Central memory CD4-positive, alpha-beta T cell (primary cell): ENCODE results near the gene GID8.
"Not testable (repeated sequence)": the region's sequence is repeated elsewhere in the genome, so short reads cannot be mapped to it uniquely, and the experiment has no call there.

Source experiments
- DNase-seq: peaks from one replicate; pipeline ENCODE4 v3.0.0; 2022

Gene GID8

GRCh38 chr20:62959998-62960436, 22.1 kb downstream of the GID8 start:
- DNase-seq = no peak

- not testable (repeated sequence) for DNase-seq
Observed at GRCh38 chr20:62960446-62961309, 22.7 kb downstream of the GID8 start.

GRCh38 chr20:62961310-62961783, 23.4 kb downstream of the GID8 start:
- no peak for DNase-seq

- no peak for DNase-seq
Observed at GRCh38 chr20:62961799-62962198, 23.9 kb downstream of the GID8 start.

- no peak for DNase-seq
Observed at GRCh38 chr20:62962221-62962879, 24.4 kb downstream of the GID8 start.

- DNase-seq = no peak
Observed at GRCh38 chr20:62962891-62963613, 25.1 kb downstream of the GID8 start.

- no peak for DNase-seq
Observed at GRCh38 chr20:62963614-62964397, 25.9 kb downstream of the GID8 start.

- no peak for DNase-seq
Observed at GRCh38 chr20:62964700-62965099, 26.8 kb downstream of the GID8 start.

GRCh38 chr20:62965363-62965771, 27.4 kb downstream of the GID8 start:
- no peak for DNase-seq

GRCh38 chr20:62966212-62967148, 28.5 kb downstream of the GID8 start:
- DNase-seq = no peak

- no peak for DNase-seq
Observed at GRCh38 chr20:62967149-62967501, 29.2 kb downstream of the GID8 start.

GRCh38 chr20:62967628-62968351, 29.8 kb downstream of the GID8 start:
- no peak for DNase-seq

GRCh38 chr20:62968378-62969178, 30.6 kb downstream of the GID8 start:
- no peak for DNase-seq

GRCh38 chr20:62969179-62969760, 31.3 kb downstream of the GID8 start:
- DNase-seq = no peak

- no peak for DNase-seq
Observed at GRCh38 chr20:62969939-62970306, 32.0 kb downstream of the GID8 start.

GRCh38 chr20:62970307-62971210, 32.6 kb downstream of the GID8 start:
- no peak for DNase-seq

- DNase-seq = no peak
Observed at GRCh38 chr20:62971211-62971949, 33.4 kb downstream of the GID8 start.
